ENCODE results near the gene UBE2E2.
"Not testable (repeated sequence)": the region's sequence is repeated elsewhere in the genome, so short reads cannot be mapped to it uniquely, and the experiment has no call there.

The UBE2E2 gene

GRCh38 chr3:23588547-23588946 is 385.4 kb downstream of the UBE2E2 start:
- DNase-seq (ENCODE audit: low spot score), result no peak

- no peak for DNase-seq (ENCODE audit: low spot score)
Observed at GRCh38 chr3:23589602-23590001, 386.5 kb downstream of the UBE2E2 start.

GRCh38 chr3:23590424-23591273 is 387.5 kb downstream of the UBE2E2 start:
- DNase-seq (ENCODE audit: low spot score), result no peak

- no peak for DNase-seq (ENCODE audit: low spot score)
Observed at GRCh38 chr3:23591374-23591773, 388.2 kb downstream of the UBE2E2 start.

GRCh38 chr3:23592961-23593931 is 390.1 kb downstream of the UBE2E2 start:
- DNase-seq (ENCODE audit: low spot score), result no peak

GRCh38 chr3:23594066-23594465 is 390.9 kb downstream of the UBE2E2 start:
- DNase-seq (ENCODE audit: low spot score), result no peak

- no peak for DNase-seq (ENCODE audit: low spot score)
Observed at GRCh38 chr3:23594894-23595670, 392.0 kb downstream of the UBE2E2 start.

- DNase-seq (ENCODE audit: low spot score), result no peak
Observed at GRCh38 chr3:23595851-23596250, 392.7 kb downstream of the UBE2E2 start.

- DNase-seq (ENCODE audit: low spot score), result no peak
Observed at GRCh38 chr3:23600167-23600871, 397.2 kb downstream of the UBE2E2 start.

GRCh38 chr3:23601091-23601822 is 398.1 kb downstream of the UBE2E2 start:
- DNase-seq (ENCODE audit: low spot score), result no peak

- DNase-seq (ENCODE audit: low spot score), result no peak
Observed at GRCh38 chr3:23602971-23603370, 399.8 kb downstream of the UBE2E2 start.

- DNase-seq (ENCODE audit: low spot score), result no peak
Observed at GRCh38 chr3:23607184-23607847, 404.2 kb downstream of the UBE2E2 start.

GRCh38 chr3:23608650-23609049 is 405.5 kb downstream of the UBE2E2 start:
- DNase-seq (ENCODE audit: low spot score), result no peak

GRCh38 chr3:23611737-23612295 is 408.7 kb downstream of the UBE2E2 start:
- DNase-seq (ENCODE audit: low spot score), result no peak

- DNase-seq (ENCODE audit: low spot score), result no peak
Observed at GRCh38 chr3:23612296-23612891, 409.3 kb downstream of the UBE2E2 start.

- DNase-seq (ENCODE audit: low spot score), result no peak
Observed at GRCh38 chr3:23615068-23615467, 411.9 kb downstream of the UBE2E2 start.

- DNase-seq (ENCODE audit: low spot score), result not testable (repeated sequence)
Observed at GRCh38 chr3:23618475-23618874, 415.3 kb downstream of the UBE2E2 start.

GRCh38 chr3:23619705-23620637 is 416.8 kb downstream of the UBE2E2 start:
- DNase-seq (ENCODE audit: low spot score), result no peak
